HG03565 (cell line): Measurements from ENCODE around the gene CAV1.
A peak's percentile ranks its signal among the peaks of the same experiment; 100 is the strongest.
"Not testable (repeated sequence)": the region's sequence is repeated elsewhere in the genome, so short reads cannot be mapped to it uniquely, and the experiment has no call there.

ENCODE experiments used
- ATAC-seq: cut with Tn5 transposase; IDR thresholded peaks from one replicate; pipeline ENCODE4 v1.9.1; 2021; ENCODE audit warnings: mild to moderate bottlenecking, moderate library complexity; ENCODE audit not compliant: unreplicated experiment

Gene CAV1

DNA sequence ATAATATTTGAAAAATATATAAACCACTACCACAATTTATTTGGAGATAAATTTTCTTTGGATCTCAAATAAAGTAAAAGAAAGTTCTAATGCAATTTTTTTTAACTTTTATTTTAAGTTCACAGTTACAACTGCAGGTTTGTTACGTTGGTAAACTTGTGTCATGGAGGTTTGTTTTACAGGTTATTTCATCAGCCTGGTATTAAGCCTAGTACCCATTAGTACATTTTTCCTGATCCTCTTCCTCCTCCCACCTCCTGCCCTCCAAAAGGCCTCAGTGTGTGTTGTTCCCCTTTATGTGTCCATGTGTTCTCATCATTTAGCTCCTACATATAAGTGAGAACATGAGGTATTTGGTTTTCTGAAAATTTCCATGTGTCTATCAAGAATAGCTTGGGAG is 54.5 kb downstream of the CAV1 start:
- ATAC-seq, result no peak

DNA sequence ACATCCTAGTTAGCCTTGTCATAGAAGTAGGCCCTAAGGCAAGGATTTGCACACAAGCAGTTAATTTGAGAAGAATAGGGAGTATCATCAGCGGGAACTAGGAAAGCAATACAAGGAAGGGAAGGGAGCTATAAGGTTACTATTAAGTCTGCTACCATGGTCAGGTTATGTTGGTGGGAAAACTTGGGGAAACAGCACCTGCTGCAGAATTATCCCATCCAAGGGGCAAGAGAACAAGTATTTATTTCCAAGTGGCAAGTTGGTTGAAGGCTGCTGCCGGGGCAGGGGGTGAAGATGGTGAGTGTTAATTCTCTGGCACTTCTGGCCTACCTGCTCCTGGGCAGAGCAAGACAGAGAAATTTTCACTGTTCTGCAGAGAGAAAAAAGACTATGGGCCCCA is 55.0 kb downstream of the CAV1 start:
- ATAC-seq, result no peak

DNA sequence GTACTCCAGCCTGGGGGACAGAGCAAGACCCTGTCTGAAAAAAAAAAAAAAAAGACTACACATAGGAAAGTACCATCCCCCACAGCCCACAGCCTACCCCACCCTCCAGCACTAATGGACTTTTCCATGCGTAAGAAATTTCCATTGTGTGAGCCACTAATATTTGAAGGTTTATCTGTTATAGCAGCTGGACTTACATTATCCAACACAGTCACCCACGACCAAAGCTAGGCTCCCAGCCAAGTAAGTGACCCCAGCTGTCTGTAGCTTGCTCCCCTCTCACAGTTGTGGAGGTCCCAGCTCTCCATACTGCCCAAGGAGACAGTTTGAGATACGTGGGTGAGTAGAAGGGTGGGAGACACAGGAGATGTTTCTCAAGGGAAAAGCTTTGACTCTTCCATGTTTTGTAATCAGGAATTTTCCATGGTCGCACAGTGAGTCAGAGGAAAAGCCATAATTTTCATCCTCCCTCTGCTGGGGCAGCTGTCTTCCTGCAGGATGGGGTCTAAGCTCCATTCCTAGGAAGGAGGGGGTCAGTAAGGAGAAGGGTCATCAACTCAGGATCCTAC is 57.4 kb downstream of the CAV1 start:
- ATAC-seq, result no peak

DNA sequence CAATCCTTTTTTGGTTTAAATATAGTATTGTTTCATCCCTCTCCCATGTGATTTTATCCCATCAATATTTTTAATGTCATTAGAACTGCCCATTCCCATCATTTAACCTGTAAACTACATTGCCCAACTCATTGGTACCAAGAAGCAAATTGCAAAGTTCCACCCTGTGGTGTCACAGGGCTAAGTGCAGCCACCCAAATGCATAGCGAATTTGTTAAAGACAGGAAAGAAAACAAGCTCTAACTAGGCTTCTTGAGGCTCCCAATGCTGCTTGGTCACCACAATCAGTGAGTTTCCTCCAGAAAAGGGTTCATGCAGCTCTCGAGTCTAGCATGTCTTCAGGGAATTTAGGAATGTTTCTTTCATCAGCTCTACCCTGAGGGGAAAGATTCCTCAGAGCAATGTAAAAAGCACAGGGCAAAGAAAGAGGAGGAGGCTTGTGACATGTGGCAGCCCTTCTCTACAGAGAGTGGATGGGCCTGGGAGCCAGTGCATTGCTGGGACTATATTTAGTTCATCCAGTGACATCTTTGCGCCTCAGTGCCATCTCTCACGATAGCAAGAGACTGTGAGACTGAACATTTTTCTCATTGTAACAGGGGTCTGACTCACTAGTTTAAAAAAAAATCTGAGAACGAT is 58.1 kb downstream of the CAV1 start:
- ATAC-seq, result peak; percentile 26

DNA sequence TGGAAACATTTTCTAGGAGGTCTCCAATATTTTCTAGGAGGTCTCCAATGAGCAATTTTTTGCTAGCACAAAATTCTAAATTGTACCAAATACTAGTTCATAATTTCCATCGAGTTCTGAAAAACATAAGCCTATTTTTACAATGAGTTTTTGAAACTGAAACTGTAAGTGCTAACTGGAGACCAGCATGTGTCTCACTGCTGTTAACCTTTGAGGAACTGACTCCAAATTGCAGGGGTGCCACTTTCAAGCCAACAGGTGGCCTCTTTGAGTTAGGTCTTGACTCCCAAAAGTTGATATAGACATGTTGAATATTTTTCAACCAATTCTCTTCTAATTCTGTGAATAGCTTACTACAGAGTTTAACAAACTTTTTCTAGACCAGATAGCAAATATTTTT is 58.8 kb downstream of the CAV1 start:
- ATAC-seq, result peak; percentile 94

DNA sequence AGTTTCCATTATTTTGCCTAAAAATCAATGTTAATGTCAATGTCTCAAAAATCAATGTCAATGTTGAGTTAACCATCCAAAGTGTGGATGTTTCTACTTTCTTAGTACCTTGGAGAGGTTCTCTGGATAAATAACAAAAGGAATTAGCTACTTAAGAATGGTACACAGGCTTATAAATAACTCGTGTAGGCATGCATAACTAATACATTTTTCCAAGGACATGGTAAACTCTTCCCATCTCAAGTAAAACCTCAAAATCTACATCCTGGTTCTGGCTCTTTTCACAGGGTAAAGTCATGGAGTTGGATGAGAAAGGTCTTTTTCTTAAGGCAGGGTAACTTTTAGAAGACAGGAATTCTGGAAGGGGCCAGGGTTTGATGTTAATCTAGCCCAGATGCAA is 59.9 kb downstream of the CAV1 start:
- ATAC-seq, result no peak

DNA sequence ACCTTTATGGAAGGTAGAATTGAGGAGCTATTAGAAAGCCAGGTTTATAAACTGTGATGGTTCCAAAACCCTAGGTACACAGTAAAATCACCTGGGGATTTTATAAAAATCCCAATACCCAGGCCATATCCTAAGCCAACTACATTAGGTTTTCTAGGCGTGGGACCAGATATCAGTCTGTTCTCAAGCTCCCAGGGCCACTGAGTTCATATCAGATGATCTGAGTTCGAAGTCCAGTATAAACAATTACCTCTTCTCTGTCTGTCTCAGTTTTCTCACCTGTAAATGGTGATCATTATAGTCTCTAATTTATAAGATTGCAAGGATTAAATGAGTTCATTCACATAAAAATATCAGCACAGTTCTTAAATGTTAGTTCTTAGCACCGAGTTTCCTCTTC is 60.6 kb downstream of the CAV1 start:
- no peak for ATAC-seq

DNA sequence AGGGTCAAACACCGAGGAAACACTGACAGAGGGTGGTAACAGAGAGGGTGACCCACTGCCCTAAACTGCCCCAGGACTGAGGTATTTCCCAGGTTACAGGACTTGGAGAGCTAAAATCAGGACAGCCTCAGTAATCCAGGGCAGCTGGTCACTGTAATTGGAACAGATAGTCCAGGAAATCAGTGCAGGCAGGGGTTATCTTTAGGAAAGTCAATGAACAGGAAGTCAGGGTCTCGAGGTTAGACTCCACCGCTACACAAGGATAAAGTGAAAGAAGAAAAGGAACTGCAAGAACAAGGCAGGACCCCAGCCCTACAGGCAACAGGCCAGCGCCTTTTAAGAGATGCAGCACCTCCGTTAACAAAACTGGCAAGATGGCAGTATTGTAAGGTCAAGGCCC is 61.1 kb downstream of the CAV1 start:
- ATAC-seq, result no peak

DNA sequence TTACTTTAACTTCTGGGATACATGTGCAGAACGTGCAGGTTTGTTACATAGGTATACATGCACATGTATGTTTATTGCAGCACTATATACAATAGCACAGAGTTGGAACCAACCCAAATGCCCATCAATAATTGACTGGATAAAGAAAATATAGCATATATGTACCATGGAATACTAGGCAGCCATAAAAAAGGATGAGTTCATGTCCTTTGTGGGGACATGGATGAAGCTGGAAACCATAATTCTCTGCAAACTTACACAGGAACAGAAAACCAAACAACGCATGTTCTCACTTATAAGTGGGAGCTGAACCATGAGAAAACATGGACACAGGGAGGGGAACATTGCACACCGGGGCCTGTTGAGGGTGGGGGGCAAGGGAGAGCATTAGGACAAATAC is 62.4 kb downstream of the CAV1 start:
- ATAC-seq, result not testable (repeated sequence)

DNA sequence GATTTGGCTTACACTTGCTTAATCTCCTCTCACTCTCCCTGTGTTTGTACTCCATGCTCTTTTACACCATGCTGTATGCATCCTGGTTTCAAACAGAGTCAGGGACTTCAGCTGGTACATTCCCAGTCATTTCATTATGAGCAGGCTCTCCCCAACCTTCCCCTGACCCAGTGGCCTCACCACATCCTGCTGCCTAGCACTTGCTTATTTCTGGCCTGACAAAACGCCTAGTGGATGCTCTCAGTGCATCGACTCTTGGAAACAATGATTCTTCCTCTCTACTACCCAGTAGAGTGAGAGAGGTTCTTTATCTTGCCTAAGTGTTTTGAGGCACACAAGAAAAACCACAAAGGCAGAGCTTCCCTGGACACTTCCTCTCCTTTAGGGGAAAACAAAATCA is 63.4 kb downstream of the CAV1 start:
- peak; percentile 44 for ATAC-seq

DNA sequence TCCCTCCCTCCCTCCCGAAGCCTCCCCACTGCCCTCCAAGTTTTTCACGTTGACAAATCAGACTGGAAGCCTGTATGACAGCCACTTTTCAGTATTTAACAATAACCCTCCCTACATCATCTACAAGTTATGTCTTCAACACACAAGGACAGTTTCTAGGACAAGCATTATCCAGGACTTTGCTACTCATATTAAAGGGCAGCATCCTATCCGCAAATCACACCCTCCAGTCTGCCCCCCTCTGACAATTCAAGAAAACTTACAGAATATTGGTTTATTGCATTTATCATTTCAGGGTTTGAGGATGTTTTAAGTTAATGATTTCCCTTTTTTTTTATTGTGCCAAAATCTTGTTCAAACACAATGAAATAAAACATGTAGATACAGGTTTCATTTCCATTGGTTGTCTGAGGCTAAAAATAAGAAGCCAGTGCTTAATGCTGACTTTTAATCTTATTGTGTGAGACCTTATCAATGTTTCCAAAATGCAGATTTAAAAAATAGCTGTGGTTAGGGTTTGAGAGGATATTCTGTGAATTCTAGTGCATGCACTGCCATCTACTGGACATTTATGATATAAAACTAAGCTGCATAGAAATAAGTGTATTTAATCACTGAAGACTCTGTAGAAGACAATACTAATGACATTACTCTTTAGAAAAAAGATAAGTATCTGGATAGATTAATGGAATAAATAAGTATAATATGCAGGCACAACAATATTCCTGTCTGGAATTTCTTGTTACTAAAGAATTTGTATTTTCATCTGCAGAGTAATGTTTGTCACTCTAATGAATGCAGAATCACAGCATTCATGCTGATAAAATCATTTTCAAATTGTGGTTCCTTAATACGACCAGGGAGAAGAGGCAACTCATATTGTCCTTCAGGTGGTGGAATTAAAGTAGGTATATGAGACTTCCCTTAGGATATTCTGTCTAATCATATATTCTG is 64.1 kb downstream of the CAV1 start:
- ATAC-seq, result no peak

DNA sequence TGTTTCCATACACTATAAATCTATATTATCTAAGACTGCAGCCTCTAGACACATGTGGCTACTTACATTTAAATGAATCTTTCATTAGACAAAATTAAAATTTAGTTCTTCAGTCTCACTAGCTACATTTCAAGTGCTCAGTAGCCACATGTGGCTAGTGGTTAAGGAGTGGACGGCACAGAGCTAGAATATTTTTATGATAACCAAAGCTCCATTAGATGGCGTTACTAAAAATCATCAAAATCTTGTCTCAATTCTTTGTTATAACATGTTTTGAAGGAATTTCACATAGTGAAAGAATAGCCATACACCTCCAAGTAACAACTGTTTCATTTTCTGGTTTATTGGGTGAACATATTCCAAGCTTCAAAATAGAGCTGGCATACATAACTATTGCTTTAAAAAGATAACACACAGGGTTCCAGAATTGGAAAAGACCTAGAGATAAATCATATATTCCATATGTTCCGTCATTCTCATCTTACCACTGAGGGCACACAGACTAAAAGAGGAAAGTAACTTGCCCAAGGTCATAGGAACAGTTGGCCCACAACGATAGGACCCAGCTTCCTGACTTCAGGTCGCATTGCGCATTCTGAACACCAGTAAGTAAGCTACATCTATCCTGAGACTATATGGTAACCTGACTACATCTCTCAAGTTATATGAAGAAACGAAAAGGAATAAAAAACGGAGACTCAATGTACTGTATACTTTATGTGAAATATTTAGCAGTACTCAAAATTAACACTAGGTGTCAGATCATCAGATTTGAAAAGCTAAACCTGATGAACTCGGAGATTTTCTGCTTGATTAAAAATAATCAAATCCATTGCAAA is 66.6 kb downstream of the CAV1 start:
- ATAC-seq, result no peak

DNA sequence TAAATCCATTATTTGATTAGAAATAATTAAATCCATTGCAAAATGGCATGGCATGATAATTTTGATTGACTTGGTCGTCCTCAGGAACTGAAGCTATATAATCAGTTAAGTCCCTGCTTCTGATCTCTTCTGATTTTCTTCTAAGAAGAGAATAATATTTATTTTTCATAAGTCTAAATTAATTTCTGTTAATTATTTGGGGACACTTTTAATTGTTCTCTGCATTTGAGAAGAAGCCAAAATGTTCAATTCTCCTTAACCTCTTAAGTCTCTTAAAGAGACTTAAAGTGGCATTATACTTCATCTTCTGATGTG is 67.2 kb downstream of the CAV1 start:
- no peak for ATAC-seq

DNA sequence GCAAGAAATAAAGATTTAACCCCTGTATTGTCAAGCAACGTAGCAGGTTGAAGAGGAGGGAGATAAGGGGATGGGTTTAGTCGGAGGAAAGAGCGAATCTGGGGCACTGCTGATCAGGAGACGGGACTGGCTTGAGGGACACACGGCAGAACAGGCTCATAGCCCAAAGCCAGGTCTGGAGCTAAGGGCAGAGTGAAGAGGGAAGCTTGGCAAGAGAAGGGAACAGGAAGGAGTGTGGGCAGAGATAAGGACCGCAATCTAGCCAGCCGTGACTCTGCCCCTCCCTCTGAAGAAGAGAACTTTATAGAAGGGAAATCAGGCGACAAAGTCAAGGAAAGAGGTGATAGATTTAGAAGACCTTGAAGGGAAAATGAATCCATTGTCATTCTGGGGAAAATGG is 67.6 kb downstream of the CAV1 start:
- no peak for ATAC-seq

DNA sequence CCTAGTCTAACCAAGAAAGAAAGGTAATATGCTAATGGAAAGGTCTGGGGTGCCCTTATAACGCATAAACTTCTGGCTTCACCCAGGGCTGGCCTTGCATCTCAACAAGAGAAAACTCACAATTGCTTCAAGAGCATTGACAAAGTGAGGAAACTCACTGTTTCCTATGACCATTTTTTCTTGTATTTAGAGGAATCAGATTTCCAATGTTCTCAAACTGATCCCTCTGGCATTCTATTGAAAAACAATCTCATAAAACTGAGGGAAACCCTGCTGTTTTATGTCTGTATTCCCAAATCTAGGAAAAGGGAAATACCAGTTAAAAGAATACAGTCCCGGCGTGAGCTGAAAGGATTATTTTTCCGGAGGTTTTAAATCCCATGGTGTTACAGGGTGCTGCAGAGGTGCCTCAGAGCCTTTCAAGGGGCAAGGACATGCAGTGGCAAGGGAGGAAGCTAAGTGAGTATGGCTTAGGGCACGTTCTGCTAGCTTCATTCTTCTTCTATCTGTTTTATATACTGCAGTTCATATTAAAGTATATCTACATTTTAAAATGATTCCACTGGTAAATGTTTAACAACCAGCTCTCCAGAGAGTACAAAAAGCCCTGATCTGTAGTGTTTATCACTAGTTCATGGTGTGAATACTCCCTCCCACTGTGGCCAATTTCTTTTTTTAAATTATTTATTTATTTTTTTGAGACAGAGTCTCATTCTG is 68.7 kb downstream of the CAV1 start:
- no peak for ATAC-seq

DNA sequence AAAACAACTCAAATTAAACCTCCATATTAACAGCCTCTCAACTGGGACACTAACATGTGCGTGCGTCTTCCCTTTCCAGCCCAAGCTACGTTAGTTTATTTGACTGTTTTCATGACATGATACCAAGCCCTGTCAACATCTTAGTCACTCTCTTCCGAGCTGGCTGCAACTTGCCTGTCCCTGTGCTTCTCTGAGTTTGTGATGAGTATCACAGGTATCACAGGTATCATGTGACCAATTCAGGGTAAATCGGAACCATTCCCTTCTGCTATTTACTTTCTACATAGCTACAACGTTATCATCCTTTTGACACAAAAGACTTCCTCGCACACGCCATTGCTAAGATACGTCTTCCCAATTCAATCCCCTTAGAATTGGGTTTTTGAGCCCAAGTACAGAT is 70.2 kb downstream of the CAV1 start:
- ATAC-seq, result no peak

DNA sequence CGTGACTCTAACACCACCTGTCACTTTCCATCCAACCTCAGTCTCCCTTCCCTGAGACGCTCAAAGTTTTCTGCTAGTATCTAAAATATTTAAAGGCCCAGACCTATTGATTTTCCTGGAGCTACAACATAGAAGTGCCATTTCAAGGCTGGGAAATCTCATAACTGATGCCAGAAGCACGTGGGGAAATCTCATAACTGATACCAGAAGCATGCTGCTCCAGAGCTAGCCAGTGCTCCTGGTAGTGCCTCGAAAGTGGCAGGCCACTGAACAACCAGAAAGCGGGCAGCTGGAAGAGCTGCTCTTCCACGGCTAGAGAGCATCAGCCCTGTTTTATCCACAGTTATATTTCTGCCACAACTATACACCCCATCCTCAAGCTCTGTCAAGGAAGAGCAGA is 72.5 kb downstream of the CAV1 start:
- no peak for ATAC-seq

DNA sequence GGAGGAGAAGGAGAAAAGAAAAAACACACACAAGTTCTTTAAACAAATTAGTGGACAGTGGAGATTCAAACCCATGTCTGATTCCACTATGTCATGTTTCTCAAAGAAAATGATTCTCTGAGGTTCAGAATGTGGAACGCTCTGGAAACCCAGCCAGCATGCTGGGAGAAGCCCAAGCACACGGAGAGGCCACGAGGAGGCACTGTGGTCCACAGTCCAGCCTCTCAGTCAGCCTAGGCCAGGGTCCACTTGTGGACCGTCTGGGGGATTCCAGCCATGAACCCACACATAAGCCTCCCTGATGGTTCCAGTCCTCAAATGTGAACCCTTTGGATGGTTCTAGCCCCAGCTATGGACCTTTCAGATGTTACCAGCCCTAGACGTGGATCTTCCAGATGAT is 73.4 kb downstream of the CAV1 start:
- no peak for ATAC-seq

DNA sequence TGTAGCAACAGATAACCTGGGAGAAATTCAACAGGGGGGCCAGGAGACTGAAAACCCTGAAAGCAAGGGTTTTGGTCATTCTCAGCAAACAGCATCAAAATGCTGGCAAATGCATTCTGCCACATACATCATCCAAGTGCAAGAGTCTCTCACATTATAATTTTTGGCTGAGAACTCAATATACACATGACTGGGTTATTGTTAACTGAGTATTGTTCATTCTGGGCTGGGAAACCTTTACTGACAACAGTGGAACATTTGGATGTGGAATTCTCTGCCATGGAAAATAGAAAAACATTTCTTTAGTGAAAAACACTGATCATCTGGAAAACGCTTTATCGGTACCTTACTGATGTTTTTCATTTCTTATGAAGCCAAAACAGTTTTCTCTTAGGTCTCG is 74.0 kb downstream of the CAV1 start:
- no peak for ATAC-seq

DNA sequence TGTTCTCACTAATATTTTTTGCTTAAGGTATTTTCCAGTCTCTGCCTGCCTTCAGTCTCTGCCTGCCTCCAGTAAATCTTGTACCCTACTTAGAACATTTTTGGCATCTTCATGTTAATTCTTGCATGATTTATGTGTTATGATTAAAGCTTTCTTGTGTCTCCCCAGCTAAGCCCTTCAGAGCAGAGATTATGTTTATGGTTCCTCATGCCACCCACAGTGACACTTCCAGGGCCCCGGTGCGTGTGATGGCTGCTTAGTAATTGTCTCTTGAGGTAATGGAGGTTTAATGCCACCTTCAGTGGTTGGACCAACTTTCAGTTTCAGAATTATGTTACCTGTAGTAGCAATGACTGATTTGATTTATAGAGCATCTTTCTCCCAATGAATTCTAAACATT is 76.6 kb downstream of the CAV1 start:
- ATAC-seq, result no peak

DNA sequence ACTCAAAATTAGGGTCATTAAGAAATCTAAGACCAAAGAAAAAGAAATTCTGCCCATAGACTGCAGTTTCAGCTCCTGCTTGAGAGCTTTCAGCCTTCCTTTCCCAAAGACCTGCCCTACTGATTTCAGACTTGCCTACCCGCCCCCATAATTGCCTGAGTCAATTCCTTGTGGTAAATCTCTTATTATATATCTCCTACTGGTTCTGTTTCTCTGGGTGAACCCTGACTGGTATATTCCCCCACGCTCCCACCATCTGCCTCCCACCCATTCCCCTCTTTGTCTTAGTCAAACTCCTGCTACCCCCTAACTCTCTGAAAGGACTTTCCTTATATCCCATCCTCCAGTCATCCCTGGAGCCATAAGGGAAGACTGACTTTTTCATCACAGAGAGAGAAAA is 82.5 kb downstream of the CAV1 start:
- no peak for ATAC-seq
